Tibial nerve (tissue), 4 donors: ENCODE results near the gene GCM1. TPM values are rescaled to one million over a fixed set of nuclear protein-coding genes. Genes with fewer than 3 reads are reported as not detected.

Experiments
- DNase-seq, 2 donors: peaks; one replicate each; pipeline ENCODE4 v3.0.0-alpha.2; 2019; ENCODE audit warnings: low spot score in 2 of 2
- H3K27ac ChIP-seq, 4 donors: fragments of 200-600 bp; sonication (generic) in 3 of 4; one replicate each; pipeline ENCODE4 v1.5.1; 2017 to 2019; ENCODE audit warnings: mild to moderate bottlenecking in 1 of 4
- H3K27me3 ChIP-seq, 2 donors: fragments of 200-600 bp; sonication (generic) in 1 of 2; one replicate each; pipeline versions ENCODE4 v1.5.1 to v1.6.0; 2017 to 2019
- H3K36me3 ChIP-seq, 3 donors: fragments of 200-600 bp; sonication (generic); one replicate each; pipeline ENCODE4 v1.5.1; 2018 to 2019
- H3K4me1 ChIP-seq, 4 donors: fragments of 200-600 bp; sonication (generic) in 3 of 4; one replicate each; pipeline ENCODE4 v1.5.1; 2017 to 2019
- H3K4me3 ChIP-seq, 4 donors: fragments of 200-600 bp; sonication (generic) in 3 of 4; one replicate each; pipeline ENCODE4 v1.5.1; 2017 to 2019; ENCODE audit warnings: mild to moderate bottlenecking in 1 of 4, moderate library complexity in 1 of 4
- H3K9me3 ChIP-seq, 4 donors: fragments of 200-600 bp; sonication (generic) in 3 of 4; one replicate each; pipeline ENCODE4 v1.5.1; 2017 to 2019
- EP300 ChIP-seq, 2 donors: sonication (generic); formaldehyde crosslinking; IDR thresholded peaks; one replicate each; pipeline ENCODE4 v1.6.1; 2017; ENCODE audit warnings: antibody characterized with exemption in 2 of 2, mild to moderate bottlenecking in 1 of 2
- POLR2A ChIP-seq, 2 donors: fragments of 450-650 bp; IDR thresholded peaks; one replicate each; pipeline ENCODE4 v1.6.1; 2017; ENCODE audit warnings: antibody characterized with exemption in 2 of 2, mild to moderate bottlenecking in 2 of 2, moderate library complexity in 2 of 2
- whole genome bisulfite sequencing, 2 donors: methylation state at CpG; one replicate each; pipeline ENCODE4 v1.1.5; 2018; 5-methylcytosine and 5-hydroxymethylcytosine counted together
- total RNA-seq, 4 donors: library from RNA; depleted of rRNA; stranded (reverse); fragments of >200 nt; gene quantifications; one replicate each; pipeline ENCODE4 v1.1.0, GENCODE V29; 2016
- TF ChIP-seq, protein P1 (sequence below), 5 experiments: fragments of 200-600 bp in 3 of 5; fragments of 450-650 bp in 2 of 5; sonication (generic) in 3 of 5; IDR thresholded peaks; one replicate each; pipeline ENCODE4 v1.5.1; 2016 to 2019; ENCODE audit warnings: antibody characterized with exemption in 5 of 5, mild to moderate bottlenecking in 3 of 5, moderate library complexity in 2 of 5

The GCM1 gene
- total RNA-seq, 4 donors from 2014 or later, result 0.30 TPM; not detected in 3

DNA sequence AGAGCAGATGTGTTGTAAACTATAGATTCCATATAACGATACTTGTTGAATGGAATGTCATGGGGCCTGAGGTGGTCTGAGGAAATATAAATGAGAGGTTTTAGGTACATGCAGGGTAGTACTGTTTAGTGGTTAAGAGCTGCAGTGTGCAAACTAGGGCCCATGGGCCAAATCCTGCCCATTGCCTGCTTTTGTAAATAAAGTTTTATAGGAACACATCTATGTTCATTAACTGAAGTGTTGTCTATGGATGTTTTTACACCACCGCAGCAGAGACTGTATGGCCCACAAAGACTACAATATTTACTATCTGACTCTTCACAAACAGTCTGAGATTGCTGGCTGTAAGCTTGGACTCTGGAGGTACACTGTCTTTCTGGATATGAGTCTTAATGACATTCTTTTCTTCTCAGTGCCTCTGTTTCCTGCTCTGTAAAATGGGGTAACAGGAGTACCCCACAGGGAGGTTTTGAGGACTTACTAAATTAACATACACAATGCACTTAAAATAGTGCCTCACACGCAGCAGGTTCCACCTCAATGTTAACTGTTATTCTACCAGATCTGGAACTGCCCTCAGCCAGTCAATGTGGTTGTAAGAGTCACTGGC is 12.5 kb downstream of the GCM1 start:
- 78 to 80% methylated on average over 3 of the region's 3 CpGs for WGBS, 2 donors

DNA sequence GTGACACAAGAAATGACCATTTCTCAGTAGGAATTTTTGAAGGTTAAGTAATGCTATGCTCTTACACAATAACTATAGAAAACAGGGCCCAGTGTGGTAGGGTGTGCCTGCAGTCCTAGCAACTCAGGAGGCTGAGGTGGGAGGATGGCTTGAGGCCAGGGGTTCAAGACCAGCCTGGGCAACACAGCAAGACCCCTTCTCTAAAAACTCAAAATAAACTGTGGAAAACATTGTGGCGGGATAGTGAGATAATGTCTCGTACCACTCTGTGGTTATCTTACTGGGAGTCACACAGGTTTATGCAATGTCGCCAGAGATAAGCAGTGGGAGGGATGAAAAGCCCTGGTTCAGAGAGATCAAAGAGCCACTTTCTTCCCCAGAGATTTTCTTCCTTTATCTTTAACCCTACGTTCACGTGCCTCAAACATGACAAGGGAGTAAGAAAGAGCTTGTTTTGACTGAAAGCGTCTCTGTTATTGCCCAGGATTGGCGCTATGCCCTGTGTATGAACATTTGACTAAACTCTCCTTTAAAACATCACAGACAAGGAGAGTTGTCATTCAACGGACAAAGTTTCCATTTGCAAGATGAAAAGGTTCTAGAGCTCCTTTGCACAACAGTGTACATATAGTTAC is 13.9 kb downstream of the GCM1 start:
- DNase-seq, result no peak
- Histone ChIP-seq H3K4me3 (no peak overlapping the region), H3K4me1 (no peaks in the 10 kb centered on the region), H3K9me3 (no peaks in the 10 kb centered on the region), H3K36me3 (no peaks in the 10 kb centered on the region), H3K27ac (no peak overlapping the region), H3K27me3 (no peaks in the 10 kb centered on the region)
- 52 to 66% methylated on average over 8 of the region's 8 CpGs for WGBS, 2 donors
- TF ChIP-seq POLR2A (IDR thresholded peaks at IDR 0.05), result no peak
- no peak for TF ChIP-seq EP300 (IDR thresholded peaks at IDR 0.05)
- TF ChIP-seq, protein P1, sequence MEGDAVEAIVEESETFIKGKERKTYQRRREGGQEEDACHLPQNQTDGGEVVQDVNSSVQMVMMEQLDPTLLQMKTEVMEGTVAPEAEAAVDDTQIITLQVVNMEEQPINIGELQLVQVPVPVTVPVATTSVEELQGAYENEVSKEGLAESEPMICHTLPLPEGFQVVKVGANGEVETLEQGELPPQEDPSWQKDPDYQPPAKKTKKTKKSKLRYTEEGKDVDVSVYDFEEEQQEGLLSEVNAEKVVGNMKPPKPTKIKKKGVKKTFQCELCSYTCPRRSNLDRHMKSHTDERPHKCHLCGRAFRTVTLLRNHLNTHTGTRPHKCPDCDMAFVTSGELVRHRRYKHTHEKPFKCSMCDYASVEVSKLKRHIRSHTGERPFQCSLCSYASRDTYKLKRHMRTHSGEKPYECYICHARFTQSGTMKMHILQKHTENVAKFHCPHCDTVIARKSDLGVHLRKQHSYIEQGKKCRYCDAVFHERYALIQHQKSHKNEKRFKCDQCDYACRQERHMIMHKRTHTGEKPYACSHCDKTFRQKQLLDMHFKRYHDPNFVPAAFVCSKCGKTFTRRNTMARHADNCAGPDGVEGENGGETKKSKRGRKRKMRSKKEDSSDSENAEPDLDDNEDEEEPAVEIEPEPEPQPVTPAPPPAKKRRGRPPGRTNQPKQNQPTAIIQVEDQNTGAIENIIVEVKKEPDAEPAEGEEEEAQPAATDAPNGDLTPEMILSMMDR (IDR thresholded peaks at IDR 0.05), result no peak

More for the DNA sequence above, 12.5 kb downstream of the GCM1 start:
- H3K27me3 ChIP-seq, result no peaks in the 10 kb centered on the region
- no peak overlapping the region for H3K27ac ChIP-seq
- H3K4me1 ChIP-seq, result no peaks in the 10 kb centered on the region
- no peak overlapping the region for H3K4me3 ChIP-seq
- H3K36me3 ChIP-seq, result no peaks in the 10 kb centered on the region
- no peaks in the 10 kb centered on the region for H3K9me3 ChIP-seq
- TF ChIP-seq, protein P1 (IDR thresholded peaks at IDR 0.05), result no peak
- TF ChIP-seq POLR2A (IDR thresholded peaks at IDR 0.05) (no peak), EP300 (IDR thresholded peaks at IDR 0.05) (no peak)
- no peak for DNase-seq

DNA sequence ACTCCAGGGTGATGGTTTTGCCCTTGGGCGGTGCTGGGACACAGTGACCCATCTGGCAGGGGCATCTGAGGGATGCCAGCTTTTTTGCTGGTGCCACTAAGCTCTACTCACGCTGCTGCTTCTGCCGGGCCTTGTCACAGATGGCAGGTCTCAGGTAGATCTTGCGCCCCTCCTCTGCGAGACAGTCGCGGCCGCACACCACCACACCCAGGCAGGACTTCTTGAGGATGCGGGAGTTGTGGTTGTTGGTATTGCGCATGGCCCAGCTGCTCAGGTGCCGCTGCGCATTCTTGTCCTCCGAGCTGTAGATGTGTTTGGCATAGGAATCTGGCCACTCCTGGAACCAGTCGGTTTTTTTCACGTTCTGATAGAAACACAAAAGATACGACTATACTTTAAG is 14.7 kb downstream of the GCM1 start:
- TF ChIP-seq, protein P1 (IDR thresholded peaks at IDR 0.05), result no peak
- TF ChIP-seq EP300 (IDR thresholded peaks at IDR 0.05), result no peak
- TF ChIP-seq POLR2A (IDR thresholded peaks at IDR 0.05), result no peak

DNA sequence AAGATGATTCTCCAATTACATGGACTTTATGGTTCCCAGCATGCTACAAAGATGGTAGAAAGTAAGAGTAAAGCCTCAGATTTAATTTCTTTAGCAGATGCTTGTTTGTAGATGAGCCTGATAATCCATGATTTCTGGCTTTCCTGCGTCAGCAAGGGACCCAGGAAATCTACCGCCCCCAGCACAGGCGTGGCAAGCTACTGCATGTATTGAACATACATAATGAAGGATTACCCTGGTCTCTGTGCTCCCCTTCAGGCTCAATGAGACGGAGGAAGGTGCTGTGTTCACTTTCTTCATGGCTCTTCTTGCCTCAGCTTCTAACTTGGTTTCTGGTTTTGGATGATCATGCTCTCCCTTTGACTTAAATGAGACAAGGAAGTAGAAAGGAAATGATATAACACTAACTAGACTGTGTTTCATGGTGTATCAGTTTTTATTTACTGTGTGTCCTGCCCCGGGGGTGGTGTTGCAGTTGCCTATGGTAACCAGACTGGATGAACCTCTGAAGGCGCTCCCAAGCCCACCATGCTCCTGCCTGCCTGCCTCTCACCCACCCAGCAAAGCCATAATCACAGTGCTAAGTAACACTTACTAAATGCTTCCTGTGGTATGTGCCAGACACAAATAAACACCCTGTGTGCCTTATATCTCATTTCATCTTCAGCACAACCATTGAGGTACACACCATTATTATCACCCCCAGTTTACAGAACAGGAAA is 17.9 kb downstream of the GCM1 start:
- 66 to 73% methylated on average over 6 of the region's 6 CpGs for WGBS, 2 donors
- H3K4me1 ChIP-seq, result no peaks in the 10 kb centered on the region
- no peaks in the 10 kb centered on the region for H3K27me3 ChIP-seq
- H3K9me3 ChIP-seq, result no peaks in the 10 kb centered on the region
- no peaks in the 10 kb centered on the region for H3K36me3 ChIP-seq
- TF ChIP-seq, protein P1 (IDR thresholded peaks at IDR 0.05), result no peak
- TF ChIP-seq POLR2A (IDR thresholded peaks at IDR 0.05) (no peak), EP300 (IDR thresholded peaks at IDR 0.05) (no peak)
- no peak overlapping the region for H3K27ac ChIP-seq
- no peak overlapping the region for H3K4me3 ChIP-seq
- DNase-seq, result no peak

More for the DNA sequence above, 14.7 kb downstream of the GCM1 start:
- 90 to 93% methylated on average over 13 to 16 of the region's 16 CpGs for WGBS, 2 donors
- no peak overlapping the region for H3K27ac ChIP-seq
- DNase-seq, result no peak
- no peaks in the 10 kb centered on the region for H3K9me3 ChIP-seq
- H3K27me3 ChIP-seq, result no peaks in the 10 kb centered on the region
- no peaks in the 10 kb centered on the region for H3K36me3 ChIP-seq
- H3K4me3 ChIP-seq, result no peak overlapping the region
- H3K4me1 ChIP-seq, result no peaks in the 10 kb centered on the region

DNA sequence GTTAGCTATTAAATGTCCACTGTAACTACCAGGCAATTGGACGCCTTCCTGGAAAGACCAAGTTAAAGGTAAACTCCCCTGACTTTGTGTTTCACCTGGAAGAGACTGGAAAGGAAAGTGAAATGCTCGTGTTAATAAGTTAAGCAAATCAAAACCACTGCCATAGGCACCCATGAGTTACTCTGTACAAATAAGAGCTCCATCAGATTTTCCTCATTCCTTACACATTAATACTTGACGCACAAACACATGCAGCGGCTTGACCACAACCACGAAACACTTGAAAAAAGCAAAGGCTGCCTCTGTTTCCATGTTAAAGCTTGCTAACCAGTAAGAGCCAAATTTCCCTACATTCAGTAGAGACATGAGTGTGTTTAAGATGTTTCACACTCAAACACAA is 19.8 kb downstream of the GCM1 start:
- Histone ChIP-seq H3K4me3 (no peak overlapping the region), H3K27me3 (no peaks in the 10 kb centered on the region), H3K36me3 (no peaks in the 10 kb centered on the region), H3K27ac (no peak overlapping the region), H3K9me3 (no peaks in the 10 kb centered on the region), H3K4me1 (no peaks in the 10 kb centered on the region)
- TF ChIP-seq POLR2A (IDR thresholded peaks at IDR 0.05) (no peak), EP300 (IDR thresholded peaks at IDR 0.05) (no peak)
- TF ChIP-seq, protein P1 (IDR thresholded peaks at IDR 0.05), result no peak
- DNase-seq, result no peak
- WGBS, 2 donors, result 92 to 94% methylated on average over 5 of the region's 5 CpGs
